ENCODE results near the gene MLF1.

DNA sequence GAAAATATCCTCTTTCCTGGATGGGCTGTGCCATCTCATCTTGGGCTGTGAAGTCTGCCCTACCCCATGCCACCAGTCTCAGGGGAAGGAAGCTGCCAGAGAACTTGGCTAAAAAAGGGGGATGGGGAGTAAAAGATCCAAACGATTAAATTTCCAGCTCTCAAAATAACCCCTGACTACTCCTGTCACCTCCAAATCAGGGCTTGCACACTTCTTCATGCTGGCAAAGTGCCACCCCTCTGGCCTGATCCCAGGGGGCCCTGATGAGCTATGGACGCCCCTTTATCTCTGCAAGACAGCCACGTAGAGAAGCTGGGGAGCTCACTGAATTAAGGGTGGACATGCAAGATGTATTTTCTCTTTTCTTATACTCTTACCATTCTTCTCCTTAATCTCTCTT lies 1.2 kb upstream of the MLF1 start:
- TF ChIP-seq, protein P1, sequence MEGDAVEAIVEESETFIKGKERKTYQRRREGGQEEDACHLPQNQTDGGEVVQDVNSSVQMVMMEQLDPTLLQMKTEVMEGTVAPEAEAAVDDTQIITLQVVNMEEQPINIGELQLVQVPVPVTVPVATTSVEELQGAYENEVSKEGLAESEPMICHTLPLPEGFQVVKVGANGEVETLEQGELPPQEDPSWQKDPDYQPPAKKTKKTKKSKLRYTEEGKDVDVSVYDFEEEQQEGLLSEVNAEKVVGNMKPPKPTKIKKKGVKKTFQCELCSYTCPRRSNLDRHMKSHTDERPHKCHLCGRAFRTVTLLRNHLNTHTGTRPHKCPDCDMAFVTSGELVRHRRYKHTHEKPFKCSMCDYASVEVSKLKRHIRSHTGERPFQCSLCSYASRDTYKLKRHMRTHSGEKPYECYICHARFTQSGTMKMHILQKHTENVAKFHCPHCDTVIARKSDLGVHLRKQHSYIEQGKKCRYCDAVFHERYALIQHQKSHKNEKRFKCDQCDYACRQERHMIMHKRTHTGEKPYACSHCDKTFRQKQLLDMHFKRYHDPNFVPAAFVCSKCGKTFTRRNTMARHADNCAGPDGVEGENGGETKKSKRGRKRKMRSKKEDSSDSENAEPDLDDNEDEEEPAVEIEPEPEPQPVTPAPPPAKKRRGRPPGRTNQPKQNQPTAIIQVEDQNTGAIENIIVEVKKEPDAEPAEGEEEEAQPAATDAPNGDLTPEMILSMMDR (IDR thresholded peaks at IDR 0.05; ENCODE audit: poor library complexity, severe bottlenecking) = no peak
- TF ChIP-seq EP300 (conservative IDR thresholded peaks at IDR 0.05; ENCODE audit: poor library complexity, severe bottlenecking) (no peak), REST (IDR thresholded peaks at IDR 0.05; ENCODE audit: borderline replicate concordance) (no peak), EZH2 (IDR thresholded peaks at IDR 0.05; ENCODE audit: borderline replicate concordance, insufficient read depth, low read length, poor library complexity, severe bottlenecking) (no peak), POLR2AphosphoS5 (IDR thresholded peaks at IDR 0.05) (no peak), TAF1 (IDR thresholded peaks at IDR 0.05; ENCODE audit: low read depth) (no peak), MXI1 (conservative IDR thresholded peaks at IDR 0.05; ENCODE audit: poor library complexity, severe bottlenecking) (no peak), RAD21 (conservative IDR thresholded peaks at IDR 0.05) (no peak), SMC3 (conservative IDR thresholded peaks at IDR 0.05; ENCODE audit: poor library complexity) (no peak)
